ENCODE measurements around the gene TPBGL. TPM values are rescaled to one million over a fixed set of nuclear protein-coding genes. Genes with fewer than 3 reads are reported as not detected.

Gene TPBGL
- polyA plus RNA-seq, 1 of the 3 experiments (the other 2 are of a cell fraction) = 0.03 TPM

- H3K4me2 ChIP-seq = no peak overlapping the region
- no peaks in the 10 kb centered on the region for H4K20me1 ChIP-seq (ENCODE audit: insufficient read depth)
- TF ChIP-seq, protein P1, sequence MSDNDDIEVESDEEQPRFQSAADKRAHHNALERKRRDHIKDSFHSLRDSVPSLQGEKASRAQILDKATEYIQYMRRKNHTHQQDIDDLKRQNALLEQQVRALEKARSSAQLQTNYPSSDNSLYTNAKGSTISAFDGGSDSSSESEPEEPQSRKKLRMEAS (IDR thresholded peaks at IDR 0.05; ENCODE audit: low read depth) = no peak
- TF ChIP-seq TCF12 (IDR thresholded peaks at IDR 0.05) = no peak
- TF ChIP-seq NRF1 (IDR thresholded peaks at IDR 0.05; ENCODE audit: low read depth, low read length) = no peak
- no peak for TF ChIP-seq FOXM1 (IDR thresholded peaks at IDR 0.05; ENCODE audit: low read depth)
- no peak for TF ChIP-seq RCOR1 (IDR thresholded peaks at IDR 0.05; ENCODE audit: low read length)
- no peak for TF ChIP-seq ZBTB33 (IDR thresholded peaks at IDR 0.05; ENCODE audit: borderline replicate concordance, low read depth)
- no peak for TF ChIP-seq IRF3 (IDR thresholded peaks at IDR 0.05; ENCODE audit: low read depth, low read length)
- no peak for TF ChIP-seq SIN3A (IDR thresholded peaks at IDR 0.05; ENCODE audit: borderline replicate concordance, low read depth, low read length)
- TF ChIP-seq EP300 (IDR thresholded peaks at IDR 0.05; ENCODE audit: borderline replicate concordance in 1 of 2, low read depth in 1 of 2, low read length in 1 of 2) = no peak
- TF ChIP-seq MXI1 (IDR thresholded peaks at IDR 0.05; ENCODE audit: low read depth, low read length) = no peak
- no peak for TF ChIP-seq SMC3 (IDR thresholded peaks at IDR 0.05; ENCODE audit: low read depth, low read length)
- no peak for TF ChIP-seq GATA2 (CRISPR knock-in tag; IDR thresholded peaks at IDR 0.05)
- TF ChIP-seq, protein P2, sequence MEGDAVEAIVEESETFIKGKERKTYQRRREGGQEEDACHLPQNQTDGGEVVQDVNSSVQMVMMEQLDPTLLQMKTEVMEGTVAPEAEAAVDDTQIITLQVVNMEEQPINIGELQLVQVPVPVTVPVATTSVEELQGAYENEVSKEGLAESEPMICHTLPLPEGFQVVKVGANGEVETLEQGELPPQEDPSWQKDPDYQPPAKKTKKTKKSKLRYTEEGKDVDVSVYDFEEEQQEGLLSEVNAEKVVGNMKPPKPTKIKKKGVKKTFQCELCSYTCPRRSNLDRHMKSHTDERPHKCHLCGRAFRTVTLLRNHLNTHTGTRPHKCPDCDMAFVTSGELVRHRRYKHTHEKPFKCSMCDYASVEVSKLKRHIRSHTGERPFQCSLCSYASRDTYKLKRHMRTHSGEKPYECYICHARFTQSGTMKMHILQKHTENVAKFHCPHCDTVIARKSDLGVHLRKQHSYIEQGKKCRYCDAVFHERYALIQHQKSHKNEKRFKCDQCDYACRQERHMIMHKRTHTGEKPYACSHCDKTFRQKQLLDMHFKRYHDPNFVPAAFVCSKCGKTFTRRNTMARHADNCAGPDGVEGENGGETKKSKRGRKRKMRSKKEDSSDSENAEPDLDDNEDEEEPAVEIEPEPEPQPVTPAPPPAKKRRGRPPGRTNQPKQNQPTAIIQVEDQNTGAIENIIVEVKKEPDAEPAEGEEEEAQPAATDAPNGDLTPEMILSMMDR (IDR thresholded peaks at IDR 0.05) = no peak
- TF ChIP-seq GABPA (IDR thresholded peaks at IDR 0.05; ENCODE audit: low read depth) = no peak
- H3K9me3 ChIP-seq = no peaks in the 10 kb centered on the region
- H3F3A ChIP-seq (replicated peaks; ENCODE audit: insufficient read depth) = no peaks in the 10 kb centered on the region
- no peak overlapping the region for H3K27ac ChIP-seq (ENCODE audit: low read depth in 2 of 2, low read length in 1 of 2)
- no peaks in the 10 kb centered on the region for H3K79me2 ChIP-seq (ENCODE audit: insufficient read depth)
- ChIA-PET CTCF (interaction anchor here (0.8 to 6.4 kb wide), 7 partner anchors 11 to 89 kb away, joined by 4 to 41 read pairs (median 6); partner anchors contain the start of gene TPBGL), POLR2A (interaction anchor here (1.2 kb wide), 1 partner anchor 36 kb away, joined by 3 read pairs; no protein-coding TSS in a partner anchor)
- no peak overlapping the region for H3K4me3 ChIP-seq (ENCODE audit: low read depth in 2 of 2, low read length in 1 of 2)
- 44% methylated on average over 2 of the region's 2 CpGs for WGBS (ENCODE audit: low lambda C conversion rate)
- no peak overlapping the region for H3K9ac ChIP-seq
- H3K36me3 ChIP-seq (replicated peaks in 1 of 2; ENCODE audit: control insufficient read depth in 1 of 2, insufficient read depth in 2 of 2, low read length in 1 of 2) = no peaks in the 10 kb centered on the region
- H2AFZ ChIP-seq (ENCODE audit: low read depth) = no peak overlapping the region
- DNase-seq = no peak
- peaks cover 0 to 2% of the 10 kb centered on the region in 2 experiments; a peak in 1 of 4 replicates for H3K4me1 ChIP-seq (ENCODE audit: control insufficient read depth in 1 of 2, insufficient read depth in 2 of 2, low read depth in 1 of 2, low read length in 1 of 2)
- no peaks in the 10 kb centered on the region for H3K9me2 ChIP-seq
- H3K27me3 ChIP-seq (ENCODE audit: insufficient read depth) = no peaks in the 10 kb centered on the region
These were observed 10.0 kb upstream of the TPBGL start for GRCh38 chr11:75230621-75231020.
